Activated CD4-positive, alpha-beta T cell treated with anti-CD3 and anti-CD28 coated beads, Interleukin-2, amount 50 U/mL, for 1 hour (primary cell): ENCODE results near the gene NOP14.
"Not testable (repeated sequence)": the region's sequence is repeated elsewhere in the genome, so short reads cannot be mapped to it uniquely, and the experiment has no call there.

ENCODE experiments used
- DNase-seq: peaks from one replicate; pipeline ENCODE4 v3.0.0-alpha.2; 2020

Gene NOP14

GRCh38 chr4:2961421-2961810 is 1.8 kb downstream of the NOP14 start:
- DNase-seq: no peak

DNA sequence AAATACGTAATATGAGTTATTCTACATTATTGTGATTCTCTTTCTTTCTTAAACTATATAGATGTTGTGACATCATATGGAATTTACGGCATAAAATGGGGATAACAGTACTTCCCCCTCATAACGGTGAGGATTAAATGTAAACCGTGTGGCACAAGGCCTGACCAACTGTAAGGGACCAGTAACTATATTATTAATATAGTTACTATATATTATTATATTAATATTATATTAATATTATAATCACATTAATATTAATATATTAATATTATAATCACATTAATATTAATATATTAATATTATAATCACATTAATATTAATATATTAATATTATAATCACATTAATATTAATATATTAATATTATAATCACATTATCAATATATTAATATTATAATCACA is 2.8 kb downstream of the NOP14 start:
- not testable (repeated sequence) for DNase-seq

DNA sequence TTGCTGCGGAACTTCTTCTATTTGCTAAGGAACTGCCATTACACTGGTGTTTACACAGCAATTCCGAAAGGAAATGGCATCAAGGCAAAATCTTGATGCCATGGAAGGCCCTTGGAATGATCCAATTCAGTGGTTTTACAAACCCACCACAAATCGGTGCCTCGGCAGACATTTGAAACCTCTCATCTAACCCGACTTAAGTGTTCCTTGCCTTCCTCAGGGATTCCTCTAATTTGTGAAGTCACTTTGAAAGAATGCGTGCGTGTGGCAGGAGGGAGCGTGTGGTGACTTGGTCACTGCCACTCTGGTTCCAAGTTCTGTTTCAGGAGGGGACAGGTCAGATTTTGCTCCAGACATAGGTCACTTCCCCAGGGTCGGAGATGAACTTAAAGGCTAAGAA is 4.8 kb downstream of the NOP14 start:
- no peak for DNase-seq

GRCh38 chr4:2955186-2956044 is 7.8 kb downstream of the NOP14 start:
- DNase-seq: not testable (repeated sequence)

DNA sequence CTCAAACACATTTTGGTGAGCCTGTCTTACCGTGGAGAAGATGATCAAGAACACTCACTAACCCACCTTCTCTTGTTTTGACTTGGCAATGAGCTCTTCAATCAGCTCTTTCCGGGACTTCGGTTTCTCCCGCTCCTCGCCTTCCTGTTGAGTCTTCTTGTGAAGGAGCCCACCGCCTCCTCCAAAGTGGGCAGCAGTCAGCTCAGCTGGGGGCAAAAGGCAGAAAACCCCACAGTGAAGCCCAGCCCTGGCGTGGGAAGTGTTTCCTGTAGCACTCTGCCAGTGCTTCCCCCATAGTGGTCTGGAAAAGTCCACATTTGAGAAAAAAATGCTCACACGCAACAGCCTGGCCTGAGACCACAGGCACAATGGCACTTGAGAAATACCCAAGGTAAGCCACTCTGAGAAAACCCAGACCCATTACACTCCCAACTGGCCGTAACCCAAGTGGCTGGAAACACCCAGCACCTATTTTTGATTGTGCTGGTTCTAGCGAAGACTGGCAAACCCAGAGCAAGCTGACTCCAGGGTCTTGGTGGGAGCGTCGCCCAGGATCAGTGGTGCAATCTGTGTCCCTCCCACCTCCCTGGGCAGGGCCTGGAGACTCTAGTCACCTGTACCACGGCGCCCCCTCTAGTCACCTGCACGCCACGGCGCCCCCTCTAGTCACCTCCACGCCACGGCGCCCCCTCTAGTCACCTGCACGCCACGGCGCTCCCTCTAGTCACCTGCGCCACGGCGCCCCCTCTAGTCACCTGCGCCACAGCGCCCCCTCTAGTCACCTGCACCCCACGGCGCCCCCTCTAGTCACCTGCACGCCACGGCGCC is 8.6 kb downstream of the NOP14 start:
- peak; percentile 53 for DNase-seq

DNA sequence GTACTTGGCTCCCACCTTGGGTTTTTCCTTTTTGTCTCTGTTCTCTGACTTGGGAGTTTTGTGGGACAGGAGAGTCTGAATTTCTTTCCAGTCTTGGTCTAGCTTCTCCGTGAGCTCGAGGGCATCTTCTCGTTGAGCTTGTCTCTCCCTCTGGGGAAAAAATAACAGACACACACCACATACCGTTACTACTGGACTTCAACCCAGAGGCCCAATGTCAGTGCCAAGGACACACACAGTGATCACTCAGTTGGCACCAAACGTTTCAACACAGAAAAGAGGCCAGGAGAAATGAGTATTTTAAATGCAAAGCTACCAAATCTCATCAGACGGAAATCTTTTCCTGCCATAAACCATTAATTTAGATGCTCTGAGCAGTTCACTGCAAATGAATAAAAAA is 9.7 kb downstream of the NOP14 start:
- no peak for DNase-seq

GRCh38 chr4:2950221-2950989 is 12.8 kb downstream of the NOP14 start:
- DNase-seq: no peak

DNA sequence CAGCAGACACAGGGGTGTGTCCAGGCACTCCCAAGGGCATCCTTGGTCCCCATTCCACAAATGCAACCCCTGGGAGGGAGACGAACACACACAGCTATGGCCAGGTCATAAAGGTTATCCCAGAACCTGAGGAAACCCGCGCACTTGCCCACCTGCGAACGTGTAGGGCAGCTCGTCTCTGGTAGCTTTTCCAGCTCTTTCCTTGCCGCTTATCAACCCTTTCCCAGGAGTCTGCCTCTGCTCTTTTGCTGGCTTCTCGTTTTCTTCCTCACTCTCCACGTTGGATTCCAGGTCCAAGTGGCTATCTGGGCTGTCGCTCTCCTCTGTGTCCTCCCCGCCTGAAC is 13.5 kb downstream of the NOP14 start:
- DNase-seq: no peak

- no peak for DNase-seq
Observed at GRCh38 chr4:2948895-2949781, 14.1 kb downstream of the NOP14 start.

GRCh38 chr4:2947926-2948325 is 15.3 kb downstream of the NOP14 start:
- no peak for DNase-seq

DNA sequence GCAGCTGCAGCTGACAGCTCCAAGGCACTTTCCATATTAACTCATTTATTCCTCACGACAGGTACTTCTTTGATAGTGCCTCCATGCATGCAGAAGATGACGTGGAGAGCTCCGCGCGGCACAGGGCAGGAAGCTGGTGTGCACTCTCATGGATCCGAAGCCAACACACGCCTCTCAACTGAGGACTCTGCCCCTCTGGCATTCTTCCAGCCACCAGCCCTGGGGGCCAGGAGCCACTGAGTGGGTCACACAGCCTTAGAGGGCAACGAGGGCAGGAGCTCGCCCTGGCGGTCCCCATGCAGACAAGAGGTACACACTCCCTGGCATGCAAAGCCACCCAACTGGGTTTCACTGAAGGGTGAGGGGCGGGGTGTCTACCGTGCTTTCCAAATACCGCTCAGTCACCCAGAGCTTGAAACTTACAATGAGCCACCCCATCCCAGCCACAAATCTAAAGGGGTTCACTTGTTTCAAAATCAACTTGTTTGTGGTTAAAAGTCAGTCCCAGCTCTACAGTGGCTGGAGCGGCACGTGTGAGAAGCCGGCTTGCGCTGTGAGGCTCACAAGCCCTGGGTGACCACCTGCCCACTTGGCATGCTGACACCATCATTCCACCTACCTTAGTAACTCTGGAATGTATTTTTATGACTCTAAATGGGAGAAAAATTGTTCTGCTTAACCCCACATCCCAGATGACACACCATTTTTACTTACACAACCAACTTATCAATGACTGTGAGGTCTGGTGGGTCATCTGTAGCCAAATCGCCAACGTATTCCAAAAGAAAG is 16.2 kb downstream of the NOP14 start:
- DNase-seq: no peak

- not testable (repeated sequence) for DNase-seq
Observed at GRCh38 chr4:2945619-2946604, 17.3 kb downstream of the NOP14 start.

- no peak for DNase-seq
Observed at GRCh38 chr4:2944586-2945526, 18.4 kb downstream of the NOP14 start.

- DNase-seq: no peak
Observed at GRCh38 chr4:2944091-2944482, 19.1 kb downstream of the NOP14 start.

GRCh38 chr4:2943364-2944090 is 19.7 kb downstream of the NOP14 start:
- DNase-seq: no peak

DNA sequence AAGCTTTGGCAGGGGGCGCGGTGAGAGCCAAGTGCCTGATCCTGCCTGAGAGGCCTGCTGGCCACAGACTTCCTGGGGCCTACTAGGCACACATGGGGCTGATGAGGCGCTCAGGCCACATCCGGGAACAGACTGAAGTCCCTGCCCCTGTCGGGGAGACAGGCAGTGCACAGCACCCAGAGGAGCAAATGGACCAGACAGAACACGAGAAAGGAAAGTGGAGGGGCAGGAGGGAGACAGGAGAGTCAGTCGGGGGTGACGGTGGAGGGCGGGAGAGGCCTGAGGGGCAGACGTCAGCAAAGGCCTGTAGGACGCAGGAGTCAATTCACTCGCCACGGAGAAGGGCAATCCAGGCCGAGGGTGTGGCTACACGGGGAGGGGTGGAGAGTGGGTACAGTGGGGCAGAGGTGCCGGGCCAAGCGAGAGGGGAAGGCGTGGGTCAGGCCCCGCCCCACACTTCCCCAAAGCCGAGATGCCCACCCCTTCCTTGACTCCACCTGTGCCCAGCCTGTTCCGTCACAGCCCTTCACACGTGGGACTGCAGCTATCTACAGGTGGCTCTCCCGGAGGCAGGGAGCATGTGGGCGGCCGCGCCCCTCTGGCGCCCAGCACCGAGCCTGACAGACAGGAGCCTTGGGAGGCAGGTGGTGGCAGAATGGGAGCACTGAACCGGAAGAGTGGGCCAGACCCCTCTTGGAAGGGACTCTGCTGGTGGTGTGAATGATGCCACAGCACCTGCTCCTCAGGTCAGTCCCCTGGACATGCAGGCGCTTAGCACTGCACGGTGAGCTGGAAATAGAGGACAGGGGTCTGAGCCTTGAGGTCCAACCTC is 20.5 kb downstream of the NOP14 start:
- no peak for DNase-seq

- DNase-seq: no peak
Observed at GRCh38 chr4:2942037-2942531, 21.1 kb downstream of the NOP14 start.
